RWPE2 (cell line): ENCODE data around the gene IGSF21.

ENCODE experiments used
- ATAC-seq: fragments of 200-7000 bp; cut with Tn5 transposase; 3 replicates; pipeline ENCODE4 v1.9.1; 2021; ENCODE audit warnings: low read depth
- DNase-seq: peaks from one replicate; pipeline ENCODE4 v3.0.0-alpha.2; 2020; ENCODE audit warnings: low spot score
- H3K27ac ChIP-seq: fragments of 450-650 bp; 2 replicates; pipeline ENCODE4 v1.5.1; 2017; ENCODE audit warnings: mild to moderate bottlenecking; ENCODE audit not compliant: poor library complexity, severe bottlenecking
- H3K27me3 ChIP-seq: fragments of 250-450 bp; sonication (Bioruptor Pico); 2 replicates; pipeline ENCODE4 v1.5.1; 2021; ENCODE audit warnings: mild to moderate bottlenecking, moderate library complexity; ENCODE audit not compliant: insufficient read depth, poor library complexity, severe bottlenecking
- H3K36me3 ChIP-seq: fragments of 250-450 bp; sonication (Bioruptor Pico); 2 replicates; pipeline ENCODE4 v1.5.1; 2020; ENCODE audit warnings: low read depth, mild to moderate bottlenecking, moderate library complexity
- H3K4me1 ChIP-seq: fragments of 250-450 bp; sonication (Bioruptor Pico); 2 replicates; pipeline ENCODE4 v1.5.1; 2021; ENCODE audit warnings: mild to moderate bottlenecking, moderate library complexity; ENCODE audit not compliant: insufficient read depth, poor library complexity, severe bottlenecking
- H3K4me3 ChIP-seq: fragments of 250-450 bp; sonication (Bioruptor Pico); 2 replicates; pipeline ENCODE4 v1.5.1; 2021; ENCODE audit warnings: mild to moderate bottlenecking, moderate library complexity; ENCODE audit not compliant: severe bottlenecking
- H3K9me3 ChIP-seq: fragments of 250-450 bp; sonication (Bioruptor Pico); 2 replicates; pipeline ENCODE4 v1.5.1; 2021; ENCODE audit warnings: mild to moderate bottlenecking, moderate library complexity; ENCODE audit not compliant: severe bottlenecking
- TF ChIP-seq, protein P1 (sequence below): fragments of 450-650 bp; IDR thresholded peaks from one replicate; pipeline ENCODE4 v1.5.1; 2017; ENCODE audit warnings: mild to moderate bottlenecking, moderate library complexity; ENCODE audit not compliant: poor library complexity, severe bottlenecking

Gene IGSF21

DNA sequence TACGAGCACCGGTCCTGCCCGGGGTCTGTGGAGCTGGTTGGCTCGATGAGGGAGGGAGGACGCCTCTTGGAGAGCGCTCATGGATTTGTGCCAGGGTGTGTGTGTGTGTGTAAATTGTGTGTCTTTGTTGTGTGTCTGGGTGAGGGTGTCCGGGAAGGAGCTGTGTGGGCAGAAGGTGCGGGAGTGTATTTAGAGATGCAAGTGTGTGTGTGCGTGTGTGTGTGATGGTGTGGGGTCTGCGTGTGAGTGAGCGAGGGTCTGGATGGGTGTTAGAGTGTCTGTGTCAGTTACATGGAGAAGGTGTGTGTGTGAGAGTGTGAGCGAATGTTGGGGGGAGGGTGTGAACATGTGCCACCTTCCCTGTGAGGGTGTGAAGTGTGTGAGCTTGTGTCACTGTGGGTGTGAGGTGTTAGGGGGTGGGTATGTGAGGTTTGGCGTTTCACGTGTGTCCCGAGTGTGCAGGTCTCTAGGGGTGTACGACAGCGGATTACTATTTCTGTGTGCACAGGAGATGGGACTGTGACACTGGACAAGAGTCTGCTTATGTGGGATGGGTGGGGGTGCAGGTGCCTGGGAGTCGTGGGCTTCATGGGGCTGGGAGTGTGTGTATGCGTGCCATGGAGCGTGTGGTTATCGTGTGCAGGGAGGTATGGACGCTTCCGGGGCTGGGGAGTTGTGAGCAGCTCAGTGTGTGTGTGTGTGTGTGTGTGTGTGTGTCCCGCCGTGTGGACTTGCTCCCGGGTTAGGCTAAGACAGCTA is 880 bp downstream of the IGSF21 start:
- peaks cover 76% of the 10 kb centered on the region for H3K27me3 ChIP-seq
- H3K27ac ChIP-seq, result no peak overlapping the region
- no peaks in the 10 kb centered on the region for H3K9me3 ChIP-seq
- TF ChIP-seq, protein P1, sequence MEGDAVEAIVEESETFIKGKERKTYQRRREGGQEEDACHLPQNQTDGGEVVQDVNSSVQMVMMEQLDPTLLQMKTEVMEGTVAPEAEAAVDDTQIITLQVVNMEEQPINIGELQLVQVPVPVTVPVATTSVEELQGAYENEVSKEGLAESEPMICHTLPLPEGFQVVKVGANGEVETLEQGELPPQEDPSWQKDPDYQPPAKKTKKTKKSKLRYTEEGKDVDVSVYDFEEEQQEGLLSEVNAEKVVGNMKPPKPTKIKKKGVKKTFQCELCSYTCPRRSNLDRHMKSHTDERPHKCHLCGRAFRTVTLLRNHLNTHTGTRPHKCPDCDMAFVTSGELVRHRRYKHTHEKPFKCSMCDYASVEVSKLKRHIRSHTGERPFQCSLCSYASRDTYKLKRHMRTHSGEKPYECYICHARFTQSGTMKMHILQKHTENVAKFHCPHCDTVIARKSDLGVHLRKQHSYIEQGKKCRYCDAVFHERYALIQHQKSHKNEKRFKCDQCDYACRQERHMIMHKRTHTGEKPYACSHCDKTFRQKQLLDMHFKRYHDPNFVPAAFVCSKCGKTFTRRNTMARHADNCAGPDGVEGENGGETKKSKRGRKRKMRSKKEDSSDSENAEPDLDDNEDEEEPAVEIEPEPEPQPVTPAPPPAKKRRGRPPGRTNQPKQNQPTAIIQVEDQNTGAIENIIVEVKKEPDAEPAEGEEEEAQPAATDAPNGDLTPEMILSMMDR, result no peak
- no peak overlapping the region for H3K4me3 ChIP-seq
- no peaks in the 10 kb centered on the region for H3K36me3 ChIP-seq
- no peak for DNase-seq
- no peaks in the 10 kb centered on the region for H3K4me1 ChIP-seq
- no peak for ATAC-seq

DNA sequence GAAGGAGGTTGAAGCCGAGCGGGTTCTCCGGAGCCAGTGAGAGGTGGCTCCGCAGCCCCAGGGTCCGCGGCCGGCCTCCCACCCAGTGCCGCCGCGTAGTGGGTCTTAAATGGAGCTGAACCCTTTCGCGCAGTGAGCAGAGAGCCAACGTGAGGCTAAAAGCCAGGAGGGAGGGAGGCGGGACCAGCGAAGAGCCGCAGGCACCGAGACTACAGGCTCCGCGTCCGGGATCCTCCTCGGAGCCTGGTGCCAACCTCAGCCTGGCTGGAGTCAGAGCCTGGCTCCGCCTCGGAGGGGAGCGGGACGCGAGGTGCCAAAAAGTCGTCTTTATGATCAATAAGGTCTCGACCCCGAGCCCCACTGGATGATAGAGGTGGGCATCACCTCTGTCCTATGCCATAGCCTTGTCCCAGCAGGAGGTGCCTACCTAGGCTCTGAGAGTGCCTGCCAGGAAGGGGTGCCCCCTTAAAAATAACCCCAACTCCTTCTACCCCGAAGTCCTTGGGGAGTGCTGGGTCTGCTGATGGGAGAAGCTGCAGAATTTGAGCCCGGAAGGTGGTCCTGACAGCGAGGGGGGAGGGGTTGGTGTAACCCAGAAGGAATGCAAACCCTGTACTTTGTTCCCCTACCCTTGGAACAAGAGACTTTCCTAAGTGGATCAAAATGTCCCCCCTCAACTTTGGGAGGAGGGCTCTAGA is 1.6 kb downstream of the IGSF21 start:
- ATAC-seq (peak; percentile 28; the same call in 1 of the 3 replicates), DNase-seq (no peak)
- Histone ChIP-seq H3K27me3 (peaks cover 74% of the 10 kb centered on the region), H3K9me3 (no peaks in the 10 kb centered on the region), H3K4me1 (no peaks in the 10 kb centered on the region), H3K27ac (no peak overlapping the region), H3K4me3 (no peak overlapping the region), H3K36me3 (no peaks in the 10 kb centered on the region)
- TF ChIP-seq, protein P1, result no peak

DNA sequence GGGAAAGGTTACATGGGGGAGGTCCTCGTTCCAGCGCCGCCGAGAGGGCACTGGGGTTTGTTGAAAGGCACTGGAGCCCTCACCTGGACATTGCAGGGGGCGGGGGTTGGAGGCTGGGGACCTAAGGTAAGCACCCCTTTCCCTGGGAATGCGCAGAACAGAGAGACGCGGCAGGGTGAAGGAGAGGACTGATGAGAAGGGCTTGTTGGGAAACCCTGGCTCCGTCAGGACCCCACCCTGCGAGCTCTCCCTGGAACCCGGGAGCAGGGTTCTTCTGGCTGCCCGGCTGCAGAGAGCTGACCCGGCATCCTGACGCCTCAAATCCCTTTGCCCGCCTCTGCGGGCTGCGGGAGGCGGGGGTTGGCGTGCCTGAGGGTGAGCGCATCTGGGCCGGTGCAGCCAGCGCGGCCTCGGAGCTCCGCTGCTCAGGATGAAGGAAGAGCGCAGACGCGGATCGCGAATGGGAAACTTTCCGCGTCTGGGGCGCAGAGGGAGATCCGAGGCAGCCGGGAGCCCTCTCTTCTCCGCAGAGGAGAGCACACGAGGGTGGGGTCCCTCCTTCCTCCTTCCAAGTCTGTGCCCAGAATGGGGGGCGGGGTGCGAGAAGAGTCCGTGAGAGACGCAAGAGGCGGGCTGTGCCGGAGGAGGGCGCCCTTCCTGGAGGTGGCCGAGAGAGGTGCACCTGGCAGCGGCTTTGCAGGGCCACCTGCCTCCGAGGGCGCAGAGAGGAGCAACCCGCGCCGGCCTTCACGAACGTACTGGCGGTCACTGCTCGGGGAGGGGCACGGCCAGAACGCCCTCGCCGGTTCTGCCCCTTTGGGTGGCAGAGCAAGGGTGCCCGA is 2.4 kb downstream of the IGSF21 start:
- Histone ChIP-seq H3K27ac (no peak overlapping the region), H3K9me3 (no peaks in the 10 kb centered on the region), H3K4me3 (no peak overlapping the region), H3K27me3 (peaks cover 71% of the 10 kb centered on the region), H3K36me3 (no peaks in the 10 kb centered on the region), H3K4me1 (no peaks in the 10 kb centered on the region)
- no peak for DNase-seq
- TF ChIP-seq, protein P1, result no peak
- peak; percentile 51; the same call in 1 of the 3 replicates for ATAC-seq

DNA sequence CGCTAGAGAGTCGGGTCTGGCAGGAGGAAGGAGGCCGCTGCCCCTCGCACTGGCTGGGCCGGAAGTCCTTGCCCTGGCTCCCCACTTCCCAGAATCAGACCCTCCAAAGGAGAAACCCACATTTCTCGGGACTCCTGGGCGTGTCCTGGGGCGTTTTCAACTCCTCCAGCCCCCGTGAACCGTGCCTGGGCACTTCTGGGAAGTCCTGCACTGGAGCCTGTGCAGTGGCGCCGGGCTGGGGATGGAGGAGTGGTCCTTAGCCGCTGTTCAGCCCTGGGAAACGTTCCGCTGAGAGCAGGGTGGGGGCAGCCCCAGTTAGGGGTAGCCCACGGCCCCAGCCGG is 3.0 kb downstream of the IGSF21 start:
- no peaks in the 10 kb centered on the region for H3K9me3 ChIP-seq
- no peaks in the 10 kb centered on the region for H3K4me1 ChIP-seq
- no peak overlapping the region for H3K4me3 ChIP-seq
- TF ChIP-seq, protein P1, result no peak
- H3K27me3 ChIP-seq, result peaks cover 69% of the 10 kb centered on the region
- no peaks in the 10 kb centered on the region for H3K36me3 ChIP-seq
- no peak overlapping the region for H3K27ac ChIP-seq
- ATAC-seq (no peak), DNase-seq (no peak)
